Muscle of leg (tissue), 11 donors: ENCODE results near the gene STK17A. TPM values are rescaled to one million over a fixed set of nuclear protein-coding genes. Genes with fewer than 3 reads are reported as not detected.

ENCODE experiments used
- DNase-seq: peaks from one replicate; pipeline ENCODE4 v3.0.0; 2013
- H3K27ac ChIP-seq: one replicate; pipeline ENCODE4 v1.5.1; 2013; ENCODE audit warnings: mild to moderate bottlenecking, low read length, control low read depth
- H3K27me3 ChIP-seq: one replicate; pipeline ENCODE4 v1.6.1; 2013; ENCODE audit warnings: low read length; ENCODE audit not compliant: control insufficient read depth, insufficient read depth
- H3K36me3 ChIP-seq: one replicate; pipeline ENCODE4 v1.6.1; 2013; ENCODE audit warnings: low read length; ENCODE audit not compliant: control insufficient read depth, insufficient read depth
- H3K4me1 ChIP-seq: one replicate; pipeline ENCODE4 v1.6.1; 2013; ENCODE audit warnings: low read length; ENCODE audit not compliant: control insufficient read depth, insufficient read depth
- H3K4me3 ChIP-seq: one replicate; pipeline ENCODE4 v1.5.1; 2013; ENCODE audit warnings: low read length, control low read depth
- H3K9me3 ChIP-seq: replicated peaks from 2 replicates; pipeline ENCODE4 v1.6.1; 2013; ENCODE audit warnings: low read depth, low read length; ENCODE audit not compliant: control insufficient read depth
- WGBS: methylation state at CpG from one replicate; pipeline ENCODE4 v1.1.5; 2013; ENCODE audit warnings: missing lambda C conversion rate; ENCODE audit not compliant: insufficient coverage; 5-methylcytosine and 5-hydroxymethylcytosine counted together
- polyA plus RNA-seq, 8 donors: library from polyadenylated mRNA; unstranded; fragments of 120-200 nt; gene quantifications; one replicate each; pipeline versions ENCODE4 v1.2.1 to v1.2.3, GENCODE V29; 2013; ENCODE audit warnings: inconsistent platforms in 1 of 8, low replicate concordance in 1 of 8; ENCODE audit not compliant: insufficient read length in 8 of 8, insufficient read depth in 1 of 8
- total RNA-seq: library from RNA; stranded (reverse); fragments of 120-200 nt; gene quantifications from one replicate; pipeline ENCODE4 v1.2.4, GENCODE V29; 2013

Gene STK17A
- total and polyA plus RNA-seq, 9 donors = 14.6 to 22.3 (median 17.0) TPM

DNA sequence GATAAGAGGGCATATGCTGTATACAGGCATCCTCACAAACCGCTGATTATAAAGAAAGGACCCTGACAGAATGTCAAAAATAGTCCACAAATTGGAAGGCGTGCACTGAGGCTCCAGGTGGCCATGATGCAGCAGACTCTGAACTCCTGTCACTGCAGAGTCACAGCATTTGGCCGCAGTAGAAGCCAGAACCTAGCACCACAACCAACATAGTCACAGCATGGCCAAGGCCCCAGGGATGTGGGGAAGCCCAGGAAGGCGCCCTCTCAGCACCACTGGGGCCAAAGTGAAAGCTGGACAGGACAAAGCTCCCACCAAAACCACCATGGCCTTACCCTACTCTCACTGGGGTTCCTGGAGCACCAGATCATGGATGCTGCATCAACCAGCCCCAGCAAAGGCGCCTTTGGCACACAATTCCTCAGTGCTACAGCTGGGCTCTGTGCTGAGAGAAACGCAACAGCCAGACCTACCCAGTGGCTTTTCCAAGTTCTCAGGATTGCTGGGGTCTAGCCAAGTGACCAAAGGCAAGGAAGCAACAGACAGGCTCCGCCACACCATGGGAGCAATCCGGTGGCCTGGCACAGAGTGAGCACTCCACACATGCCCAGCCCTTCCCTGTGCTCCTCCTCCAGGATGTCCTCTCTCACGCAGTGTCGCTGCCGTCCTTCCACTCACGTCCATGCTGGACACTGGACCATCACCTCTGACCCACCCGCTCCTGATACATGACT is 60.2 kb downstream of the STK17A start:
- Histone ChIP-seq H3K27me3 (no peaks in the 10 kb centered on the region), H3K9me3 (no peaks in the 10 kb centered on the region), H3K36me3 (peaks cover 40% of the 10 kb centered on the region), H3K27ac (no peak overlapping the region), H3K4me3 (no peak overlapping the region), H3K4me1 (peaks cover 34% of the 10 kb centered on the region)
- no peak for DNase-seq
- WGBS = 96% methylated on average over 11 of the region's 13 CpGs

DNA sequence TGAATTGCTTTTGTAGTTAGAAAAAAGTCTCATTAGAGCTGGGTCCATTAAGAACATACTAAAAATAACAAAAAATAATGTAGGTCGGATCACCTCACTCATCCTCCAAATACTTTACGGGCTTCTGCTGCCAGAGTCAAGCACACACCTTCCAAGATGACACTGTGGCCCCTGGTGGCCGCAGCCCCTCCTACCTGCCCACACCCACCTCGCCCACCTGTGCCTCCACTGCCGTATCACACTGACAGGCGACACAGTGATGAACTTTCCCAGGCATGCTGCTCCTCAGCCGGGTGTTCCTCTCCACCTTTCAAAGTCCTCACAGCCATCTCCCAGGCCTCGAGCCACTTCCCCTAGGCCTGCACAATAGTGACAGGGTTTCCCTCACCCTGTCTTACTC is 60.9 kb downstream of the STK17A start:
- H3K4me3 ChIP-seq = no peak overlapping the region
- peaks cover 41% of the 10 kb centered on the region for H3K4me1 ChIP-seq
- H3K27me3 ChIP-seq = no peaks in the 10 kb centered on the region
- no peaks in the 10 kb centered on the region for H3K9me3 ChIP-seq
- WGBS = 83% methylated on average over 8 of the region's 8 CpGs
- DNase-seq = no peak
- no peak overlapping the region for H3K27ac ChIP-seq
- H3K36me3 ChIP-seq = peaks cover 40% of the 10 kb centered on the region

DNA sequence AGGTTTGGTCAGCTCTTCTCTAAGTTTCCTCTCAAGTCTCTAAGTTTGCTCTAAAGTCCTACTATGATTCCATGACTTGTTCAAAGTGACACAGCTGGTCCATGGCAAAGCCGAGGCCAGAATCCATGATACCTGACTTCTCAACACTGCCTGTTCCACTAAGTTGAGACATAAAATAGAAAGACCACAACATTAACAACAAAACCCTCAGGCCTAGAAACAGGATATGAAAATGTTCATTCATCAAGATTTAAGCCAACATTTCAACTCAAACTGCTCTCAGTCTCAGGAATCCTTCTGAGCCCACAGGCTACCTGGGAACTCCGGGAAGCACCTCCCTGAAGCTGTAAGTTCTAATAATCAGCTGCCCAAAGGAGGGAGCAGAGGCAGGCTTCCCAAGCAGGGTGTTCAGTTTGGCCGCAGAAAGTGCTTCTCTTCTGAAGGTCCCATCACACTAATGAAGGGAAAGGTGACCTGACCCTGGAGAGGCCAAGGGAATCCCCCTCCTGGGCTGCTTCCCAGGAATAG is 62.9 kb downstream of the STK17A start:
- Histone ChIP-seq H3K4me1 (peaks cover 29% of the 10 kb centered on the region), H3K27me3 (no peaks in the 10 kb centered on the region), H3K27ac (no peak overlapping the region), H3K36me3 (peaks cover 39% of the 10 kb centered on the region), H3K4me3 (no peak overlapping the region), H3K9me3 (no peaks in the 10 kb centered on the region)
- WGBS = 81% methylated on average over 3 of the region's 3 CpGs
- no peak for DNase-seq

DNA sequence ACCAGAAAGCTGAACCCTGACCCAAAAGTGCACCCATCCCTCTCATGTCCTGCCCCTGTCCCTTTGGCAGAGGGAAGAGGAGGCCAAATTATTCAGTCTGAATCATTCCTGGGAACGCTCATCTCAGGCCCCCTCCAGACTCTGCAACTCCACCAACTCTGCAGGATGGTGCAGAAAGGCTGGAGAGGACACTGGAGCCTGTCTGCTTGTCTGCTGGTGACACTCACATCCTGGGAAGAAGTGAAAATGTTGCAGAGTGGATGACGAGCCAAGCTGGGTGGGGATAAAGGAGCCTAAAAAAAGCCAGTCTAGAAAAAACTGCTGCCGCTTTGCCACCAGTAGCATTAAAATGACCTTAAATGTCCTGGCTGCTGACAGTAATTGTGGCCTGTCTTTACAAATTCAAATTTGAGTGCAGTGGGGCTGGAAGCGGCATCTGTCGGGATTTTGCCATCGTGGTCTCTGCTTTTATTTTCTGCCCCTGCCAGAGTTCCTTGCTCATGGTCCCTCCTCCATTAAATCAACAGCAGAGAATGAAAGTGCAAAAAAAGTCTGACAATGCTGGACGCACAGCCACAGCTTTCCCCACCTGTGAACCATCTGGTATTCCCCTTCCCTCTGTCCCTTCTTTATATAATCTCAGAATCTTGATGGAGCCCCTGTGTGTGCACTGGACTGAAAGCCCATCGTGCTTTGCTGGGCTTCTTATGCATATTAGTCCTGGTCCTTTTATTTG is 63.9 kb downstream of the STK17A start:
- Histone ChIP-seq H3K9me3 (no peaks in the 10 kb centered on the region), H3K27ac (peak overlapping the region; percentile 89), H3K4me3 (no peak overlapping the region), H3K27me3 (no peaks in the 10 kb centered on the region), H3K4me1 (peaks cover 37% of the 10 kb centered on the region), H3K36me3 (peaks cover 39% of the 10 kb centered on the region)
- WGBS = 49% methylated on average over 6 of the region's 8 CpGs
- peak; percentile 16 for DNase-seq

DNA sequence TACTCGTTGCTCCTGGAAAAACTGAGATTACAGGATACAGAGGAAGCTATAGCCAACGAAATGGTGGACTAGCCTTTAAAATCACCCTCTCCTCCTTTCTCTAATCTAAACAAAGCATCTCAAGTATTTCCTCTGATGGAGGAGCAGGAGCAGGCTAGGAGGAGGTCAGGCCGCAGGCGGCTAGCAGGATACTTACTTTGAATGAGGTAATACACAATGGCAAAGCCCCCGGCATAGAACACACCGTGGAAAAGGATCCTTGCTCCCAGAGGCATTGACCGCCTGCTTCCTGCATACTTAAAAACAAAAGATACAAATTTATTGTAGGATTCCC is 64.4 kb downstream of the STK17A start:
- Histone ChIP-seq H3K4me1 (peaks cover 40% of the 10 kb centered on the region), H3K36me3 (peaks cover 39% of the 10 kb centered on the region), H3K4me3 (no peak overlapping the region), H3K27ac (peak overlapping the region; percentile 89), H3K27me3 (no peaks in the 10 kb centered on the region), H3K9me3 (no peaks in the 10 kb centered on the region)
- no CpG with 5 or more reads among the region's 7 CpGs for WGBS
- peak; percentile 33 for DNase-seq

DNA sequence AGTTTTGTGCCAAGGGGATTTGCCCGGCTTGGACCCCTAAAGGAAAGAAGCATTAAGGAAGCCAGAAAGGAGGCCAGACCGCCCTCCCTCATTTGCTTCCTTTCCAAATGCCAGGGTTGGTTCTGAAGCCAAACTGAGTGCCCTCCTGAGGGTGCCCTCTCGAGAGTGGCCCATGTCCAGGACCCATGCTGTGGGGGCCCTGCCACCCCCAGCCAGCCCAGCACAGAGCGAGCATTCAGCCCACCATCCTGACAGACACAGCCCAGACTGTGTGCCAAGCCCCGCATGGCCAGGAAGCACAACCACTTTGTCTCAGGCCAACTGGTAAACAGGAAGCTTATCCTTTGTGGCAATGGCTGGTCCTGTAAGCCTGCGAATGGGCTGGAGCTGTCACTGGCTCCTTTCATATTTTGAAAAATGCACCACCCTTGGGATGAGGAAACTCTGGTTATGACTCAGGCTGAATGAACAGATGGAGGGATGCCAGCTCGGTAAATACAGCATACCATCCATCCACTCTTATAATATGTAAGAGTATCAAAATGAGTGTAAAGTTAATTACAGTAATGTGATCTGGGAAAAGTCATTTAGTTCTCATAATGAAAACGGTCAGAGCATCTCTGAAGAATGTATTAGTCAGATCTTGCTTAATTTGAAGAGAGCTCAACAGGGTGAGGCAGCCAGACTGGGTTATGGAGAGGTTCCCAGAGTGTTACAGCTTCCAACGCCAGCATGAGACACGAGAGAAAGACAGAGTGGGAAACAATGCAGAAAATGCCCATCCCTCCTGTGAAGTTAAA is 65.0 kb downstream of the STK17A start:
- Histone ChIP-seq H3K27me3 (no peaks in the 10 kb centered on the region), H3K27ac (peak overlapping the region; percentile 89), H3K4me1 (peaks cover 40% of the 10 kb centered on the region), H3K36me3 (peaks cover 38% of the 10 kb centered on the region), H3K4me3 (no peak overlapping the region), H3K9me3 (no peaks in the 10 kb centered on the region)
- 13% methylated on average over 8 of the region's 10 CpGs for WGBS
- peak; percentile 76 for DNase-seq

DNA sequence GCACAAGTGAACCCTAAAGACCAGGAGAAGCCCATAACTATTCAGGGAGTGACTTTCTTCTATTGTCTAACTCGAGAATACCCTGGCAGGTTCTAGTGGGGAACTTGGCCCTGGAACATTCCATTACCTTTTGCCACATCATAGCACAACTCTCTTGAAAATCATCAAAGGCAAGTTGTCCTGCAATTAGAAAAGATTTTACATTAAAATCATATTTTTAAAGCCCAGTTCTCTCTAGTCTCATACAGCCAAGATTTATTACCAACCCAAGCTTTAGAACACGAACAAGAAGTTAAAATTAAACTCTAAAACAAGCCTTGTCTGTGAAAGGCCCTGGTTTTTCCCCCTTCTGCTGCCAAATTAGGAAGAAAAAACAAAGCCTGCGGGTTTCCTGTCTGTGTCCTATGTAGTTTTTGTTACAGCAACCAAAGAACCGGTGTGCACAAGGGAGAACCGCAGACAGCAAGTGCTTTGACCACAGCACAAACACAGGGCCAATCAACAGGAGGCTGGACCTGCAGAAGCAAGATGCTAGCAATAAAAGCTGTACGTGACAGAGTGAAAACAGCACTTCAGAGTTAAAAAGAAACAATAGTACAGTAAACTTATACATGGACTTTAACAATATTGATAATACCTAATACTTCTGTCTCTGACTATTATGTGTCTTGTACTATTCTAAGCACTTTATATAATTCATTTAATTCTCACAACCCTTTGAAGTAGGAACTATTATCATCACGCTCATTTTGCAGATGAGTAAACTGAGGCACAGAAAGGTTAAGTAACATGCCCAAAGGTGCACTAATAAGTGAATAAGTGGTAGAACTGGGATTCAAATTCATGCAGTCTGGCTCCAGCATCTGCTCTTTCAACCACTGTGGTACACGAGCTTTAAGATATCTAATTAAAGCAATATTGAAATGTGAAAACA is 65.8 kb downstream of the STK17A start:
- Histone ChIP-seq H3K27ac (peak overlapping the region; percentile 89), H3K9me3 (no peaks in the 10 kb centered on the region), H3K4me1 (peaks cover 40% of the 10 kb centered on the region), H3K27me3 (no peaks in the 10 kb centered on the region), H3K4me3 (no peak overlapping the region), H3K36me3 (peaks cover 29% of the 10 kb centered on the region)
- 23% methylated on average over 3 of the region's 8 CpGs for WGBS
- DNase-seq = peak; percentile 48

DNA sequence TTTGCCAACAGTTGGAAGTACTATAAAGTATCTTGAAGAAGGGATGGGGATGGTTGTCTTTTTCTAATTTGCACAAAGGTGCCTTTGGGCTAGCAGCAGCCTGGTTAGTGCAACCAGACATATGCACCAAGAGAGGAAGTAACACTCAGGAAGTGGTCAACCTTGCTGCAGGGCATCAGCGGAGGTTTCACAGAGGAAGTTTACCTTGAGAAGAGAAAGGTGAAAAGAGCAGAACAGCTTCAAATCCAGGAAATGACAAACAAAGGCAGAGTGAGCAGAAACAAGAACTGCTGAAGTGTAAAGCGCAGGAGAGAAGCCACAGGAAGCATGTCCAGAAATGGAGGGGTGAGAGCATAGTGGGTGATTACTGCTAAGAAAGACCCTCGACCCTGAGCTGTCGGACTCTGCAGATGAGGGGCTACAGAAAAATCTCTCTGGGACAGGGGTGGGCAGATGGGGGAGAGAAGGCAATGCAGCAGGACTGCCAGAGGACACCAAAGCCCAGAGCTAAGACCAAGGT is 66.9 kb downstream of the STK17A start:
- Histone ChIP-seq H3K27me3 (no peaks in the 10 kb centered on the region), H3K4me1 (peaks cover 40% of the 10 kb centered on the region), H3K27ac (peak overlapping the region; percentile 54), H3K4me3 (no peak overlapping the region), H3K9me3 (no peaks in the 10 kb centered on the region), H3K36me3 (peaks cover 23% of the 10 kb centered on the region)
- WGBS = 58% methylated on average over 4 of the region's 4 CpGs
- peak; percentile 19 for DNase-seq

DNA sequence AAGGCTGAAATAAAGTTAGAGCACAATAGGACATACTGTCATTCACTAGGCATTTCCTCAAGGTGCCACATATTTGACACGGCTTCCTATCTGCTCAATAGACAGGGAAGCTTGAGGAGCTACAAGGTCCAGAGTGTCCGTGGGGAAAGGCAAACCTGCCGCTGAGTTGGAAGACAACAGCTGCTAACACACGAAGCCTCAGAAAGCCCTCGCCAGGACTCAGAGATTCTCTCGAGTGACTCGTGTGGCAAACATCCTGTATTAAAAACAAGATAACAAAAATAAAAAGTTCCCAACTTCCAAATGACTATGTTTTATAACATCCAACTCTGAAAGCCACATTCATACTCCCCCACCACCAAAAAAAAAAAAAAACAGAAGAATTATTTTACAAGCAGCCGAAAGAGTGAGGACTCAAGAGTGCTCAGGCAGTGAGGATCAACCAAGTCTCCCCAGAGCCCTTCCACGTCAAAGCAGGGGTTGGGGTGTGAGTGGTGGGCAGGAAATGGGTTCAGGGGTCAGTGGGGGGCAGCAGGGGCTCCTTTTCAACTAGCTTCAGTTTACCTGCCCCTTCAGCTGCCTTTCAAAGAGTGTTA is 67.6 kb downstream of the STK17A start:
- peaks cover 40% of the 10 kb centered on the region for H3K4me1 ChIP-seq
- H3K27me3 ChIP-seq = no peaks in the 10 kb centered on the region
- DNase-seq = peak; percentile 16
- peak overlapping the region; percentile 77 for H3K27ac ChIP-seq
- 49% methylated on average over 5 of the region's 9 CpGs for WGBS
- H3K36me3 ChIP-seq = peaks cover 17% of the 10 kb centered on the region
- no peaks in the 10 kb centered on the region for H3K9me3 ChIP-seq
- no peak overlapping the region for H3K4me3 ChIP-seq
